Measurements from ENCODE around the gene PRXL2B.

The PRXL2B gene

GRCh38 chr1:2603521-2604155 is 17.1 kb downstream of the PRXL2B start:
- no peaks in the 10 kb centered on the region for H3K36me3 ChIP-seq (replicated peaks; ENCODE audit: insufficient read depth, low read length)
- H3K9ac ChIP-seq (ENCODE audit: low read length) = no peak overlapping the region

GRCh38 chr1:2604156-2604843 is 17.7 kb downstream of the PRXL2B start:
- TF ChIP-seq EZH2 (optimal IDR thresholded peaks at IDR 0.05; ENCODE audit: low read depth, low read length) = no peak
- no peak for TF ChIP-seq CTCF (IDR thresholded peaks at IDR 0.05; ENCODE audit: low read length)
- TF ChIP-seq EZH2phosphoT487 (IDR thresholded peaks at IDR 0.05; ENCODE audit: low read length) = no peak
- no peaks in the 10 kb centered on the region for H3K9me3 ChIP-seq (replicated peaks; ENCODE audit: insufficient read depth, low read length)
- no peak overlapping the region for H2AFZ ChIP-seq (ENCODE audit: low read length)
- no peak for DNase-seq
- no peak overlapping the region for H3K4me2 ChIP-seq (ENCODE audit: low read depth, low read length)
- H3K27me3 ChIP-seq (replicated peaks; ENCODE audit: insufficient read depth, low read length) = peaks cover 96% of the 10 kb centered on the region
- no peak overlapping the region for H3K27ac ChIP-seq (ENCODE audit: low read length)
- no peaks in the 10 kb centered on the region for H3K4me1 ChIP-seq (ENCODE audit: low read length)
- H3K79me2 ChIP-seq (ENCODE audit: low read length) = no peaks in the 10 kb centered on the region
- H3K4me3 ChIP-seq (ENCODE audit: low read length) = no peak overlapping the region
- no peaks in the 10 kb centered on the region for H3F3A ChIP-seq (ENCODE audit: insufficient read depth, low read length)
- H3K9me2 ChIP-seq (replicated peaks; ENCODE audit: insufficient read depth, low read length) = no peaks in the 10 kb centered on the region
- no peak overlapping the region for H3K9ac ChIP-seq (ENCODE audit: low read length)
- H3K36me3 ChIP-seq (replicated peaks; ENCODE audit: insufficient read depth, low read length) = no peaks in the 10 kb centered on the region
- H4K20me1 ChIP-seq (ENCODE audit: insufficient read depth, low read length) = no peaks in the 10 kb centered on the region

More at GRCh38 chr1:2603521-2604155, 17.1 kb downstream of the PRXL2B start:
- no peaks in the 10 kb centered on the region for H3K79me2 ChIP-seq (ENCODE audit: low read length)
- peaks cover 96% of the 10 kb centered on the region for H3K27me3 ChIP-seq (replicated peaks; ENCODE audit: insufficient read depth, low read length)
- no peaks in the 10 kb centered on the region for H3F3A ChIP-seq (ENCODE audit: insufficient read depth, low read length)
- no peak overlapping the region for H3K4me2 ChIP-seq (ENCODE audit: low read depth, low read length)
- H2AFZ ChIP-seq (ENCODE audit: low read length) = no peak overlapping the region
- H3K27ac ChIP-seq (ENCODE audit: low read length) = no peak overlapping the region
- no peaks in the 10 kb centered on the region for H4K20me1 ChIP-seq (ENCODE audit: insufficient read depth, low read length)
- H3K9me2 ChIP-seq (replicated peaks; ENCODE audit: insufficient read depth, low read length) = no peaks in the 10 kb centered on the region
- TF ChIP-seq EZH2 (optimal IDR thresholded peaks at IDR 0.05; ENCODE audit: low read depth, low read length) = no peak
- no peak for TF ChIP-seq CTCF (IDR thresholded peaks at IDR 0.05; ENCODE audit: low read length)
- TF ChIP-seq EZH2phosphoT487 (IDR thresholded peaks at IDR 0.05; ENCODE audit: low read length) = no peak
- H3K4me1 ChIP-seq (ENCODE audit: low read length) = no peaks in the 10 kb centered on the region
- DNase-seq = no peak
- no peak overlapping the region for H3K4me3 ChIP-seq (ENCODE audit: low read length)
- no peaks in the 10 kb centered on the region for H3K9me3 ChIP-seq (replicated peaks; ENCODE audit: insufficient read depth, low read length)

- DNase-seq = no peak
- H2AFZ ChIP-seq (ENCODE audit: low read length) = no peak overlapping the region
- no peak for TF ChIP-seq EZH2 (optimal IDR thresholded peaks at IDR 0.05; ENCODE audit: low read depth, low read length)
- TF ChIP-seq CTCF (IDR thresholded peaks at IDR 0.05; ENCODE audit: low read length) = no peak
- no peak for TF ChIP-seq EZH2phosphoT487 (IDR thresholded peaks at IDR 0.05; ENCODE audit: low read length)
- H3K27ac ChIP-seq (ENCODE audit: low read length) = no peak overlapping the region
- H3K4me1 ChIP-seq (ENCODE audit: low read length) = no peaks in the 10 kb centered on the region
- H3K9ac ChIP-seq (ENCODE audit: low read length) = no peak overlapping the region
- H3K36me3 ChIP-seq (replicated peaks; ENCODE audit: insufficient read depth, low read length) = no peaks in the 10 kb centered on the region
- H3K27me3 ChIP-seq (replicated peaks; ENCODE audit: insufficient read depth, low read length) = peaks cover 96% of the 10 kb centered on the region
- H3K4me3 ChIP-seq (ENCODE audit: low read length) = no peak overlapping the region
- H3K79me2 ChIP-seq (ENCODE audit: low read length) = no peaks in the 10 kb centered on the region
- no peaks in the 10 kb centered on the region for H3F3A ChIP-seq (ENCODE audit: insufficient read depth, low read length)
- no peak overlapping the region for H3K4me2 ChIP-seq (ENCODE audit: low read depth, low read length)
- H3K9me2 ChIP-seq (replicated peaks; ENCODE audit: insufficient read depth, low read length) = no peaks in the 10 kb centered on the region
- no peaks in the 10 kb centered on the region for H3K9me3 ChIP-seq (replicated peaks; ENCODE audit: insufficient read depth, low read length)
- no peaks in the 10 kb centered on the region for H4K20me1 ChIP-seq (ENCODE audit: insufficient read depth, low read length)
Observed at GRCh38 chr1:2604844-2605508, 18.4 kb downstream of the PRXL2B start.

All from MM.1S (cell line).